Esophagus squamous epithelium (tissue), 4 donors: ENCODE measurements around the gene LEFTY2.

ENCODE experiments used
- CTCF ChIP-seq, 6 experiments: fragments of 450-650 bp in 4 of 6; fragments of 200-600 bp in 2 of 6; sonication (generic) in 2 of 6; IDR thresholded peaks; one replicate each; pipeline ENCODE4 v1.5.1; 2016 to 2019; ENCODE audit warnings: antibody characterized with exemption in 6 of 6, mild to moderate bottlenecking in 4 of 6, moderate library complexity in 4 of 6
- POLR2A ChIP-seq, 4 donors: fragments of 450-650 bp; IDR thresholded peaks; one replicate each; pipeline ENCODE4 v1.6.1; 2017; ENCODE audit warnings: antibody characterized with exemption in 4 of 4, mild to moderate bottlenecking in 4 of 4, moderate library complexity in 3 of 4

DNA sequence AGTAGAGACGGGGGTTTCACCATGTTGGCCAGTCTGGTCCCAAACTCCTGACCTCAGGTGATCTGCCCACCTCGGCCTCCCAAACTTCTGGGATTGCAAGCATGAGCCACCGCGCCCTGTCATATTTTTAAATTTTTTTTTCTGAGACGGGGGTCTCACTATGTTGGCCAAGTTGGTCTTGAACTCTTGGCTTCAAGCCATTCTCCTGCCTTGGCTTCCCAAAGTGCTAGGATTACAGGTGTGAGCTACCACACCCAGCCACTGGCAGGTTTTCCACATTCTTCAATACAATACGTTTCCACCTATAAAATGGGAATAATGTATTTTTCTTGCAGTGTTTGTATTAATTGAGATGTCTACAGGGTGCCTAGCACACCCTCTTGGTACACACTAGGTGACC, 48.7 kb downstream of the LEFTY2 start:
- no peak for TF ChIP-seq POLR2A (IDR thresholded peaks at IDR 0.05)
- no peak for TF ChIP-seq CTCF (IDR thresholded peaks at IDR 0.05)
